IMR-90 (cell line): ENCODE measurements around the gene SHC4. TPM values are rescaled to one million over a fixed set of nuclear protein-coding genes. Genes with fewer than 3 reads are reported as not detected.

Experiments used
- ATAC-seq: fragments of 200-7000 bp; cut with Tn5 transposase; 2 replicates; pipeline ENCODE4 v1.9.1; 2020; ENCODE audit warnings: low read depth, mild to moderate bottlenecking, moderate library complexity
- BruUV-seq: library from RNA; stranded (reverse); fragments of 400-500 nt; replicated peaks from 2 replicates; lab custom pipeline; 2021; lab: Mats Ljungman, UMichigan
- CTCF ChIA-PET: fragments of 300-600 bp; formaldehyde crosslinking; extraction: SDS; loops from one replicate; lab custom pipeline; 2021; ENCODE audit warnings: antibody characterized with exemption; lab: Yijun Ruan, JAX
- POLR2A ChIA-PET: fragments of 300-600 bp; sonication (Branson Sonifier 250); formaldehyde crosslinking; loops from one replicate; lab custom pipeline; 2022; ENCODE audit warnings: antibody characterized with exemption; ENCODE audit not compliant: unreplicated experiment; lab: Charles Lee
- DNase-seq: peaks from one replicate; pipeline ENCODE4 v3.0.0; 2013
- H2AFZ ChIP-seq: replicated peaks from 2 replicates; pipeline ENCODE3; 2013; ENCODE audit warnings: low read length, mild to moderate bottlenecking; ENCODE audit not compliant: poor library complexity
- H2AK5ac ChIP-seq: 2 replicates; pipeline ENCODE4 v1.6.1; 2013; ENCODE audit warnings: low read depth, low read length, inconsistent platforms
- H2AK9ac ChIP-seq: replicated peaks from 2 replicates; pipeline ENCODE3; 2013; ENCODE audit warnings: mild to moderate bottlenecking, low read depth, low read length, moderate library complexity; ENCODE audit not compliant: poor library complexity
- H2BK120ac ChIP-seq: 2 replicates; pipeline ENCODE4 v1.6.1; 2013; ENCODE audit warnings: low read depth, low read length, inconsistent platforms
- H2BK15ac ChIP-seq: 3 replicates; pipeline ENCODE4 v1.6.1; 2013; ENCODE audit warnings: low read depth, low read length, inconsistent platforms
- H2BK20ac ChIP-seq: 2 replicates; pipeline ENCODE4 v1.6.1; 2013; ENCODE audit warnings: low read depth, mild to moderate bottlenecking, inconsistent platforms, low read length, moderate library complexity
- H2BK5ac ChIP-seq: 2 replicates; pipeline ENCODE4 v1.6.1; 2013; ENCODE audit warnings: mild to moderate bottlenecking, low read depth, low read length, inconsistent platforms; ENCODE audit not compliant: poor library complexity, severe bottlenecking
- H3K14ac ChIP-seq: replicated peaks from 2 replicates; pipeline ENCODE4 v1.6.1; 2013; ENCODE audit warnings: low read depth, low read length, inconsistent platforms
- H3K18ac ChIP-seq: 2 replicates; pipeline ENCODE4 v1.6.1; 2013; ENCODE audit warnings: low read depth, low read length, control low read depth
- H3K23ac ChIP-seq: 2 replicates; pipeline ENCODE4 v1.6.1; 2013; ENCODE audit warnings: low read depth, low read length, inconsistent platforms
- H3K27ac ChIP-seq: 2 replicates; pipeline ENCODE4 v1.5.1; 2013; ENCODE audit warnings: mild to moderate bottlenecking, control low read depth, low read length; ENCODE audit not compliant: insufficient read depth
- H3K27me3 ChIP-seq: 2 replicates; pipeline ENCODE4 v1.6.1; 2013; ENCODE audit warnings: low read length; ENCODE audit not compliant: control insufficient read depth, insufficient read depth
- H3K36me3 ChIP-seq: 2 replicates; pipeline ENCODE4 v1.6.1; 2013; ENCODE audit warnings: low read length, mixed read lengths; ENCODE audit not compliant: control insufficient read depth, insufficient read depth
- H3K4ac ChIP-seq: 2 replicates; pipeline ENCODE4 v1.6.1; 2013; ENCODE audit warnings: low read depth, low read length, inconsistent platforms
- H3K4me1 ChIP-seq: 2 replicates; pipeline ENCODE4 v1.6.1; 2013; ENCODE audit warnings: low read length, mixed read lengths; ENCODE audit not compliant: control insufficient read depth, insufficient read depth
- H3K4me2 ChIP-seq: 2 replicates; pipeline ENCODE4 v1.6.1; 2013; ENCODE audit warnings: low read depth, mild to moderate bottlenecking, control low read depth, low read length, moderate library complexity
- H3K4me3 ChIP-seq: 2 replicates; pipeline ENCODE4 v1.5.1; 2013; ENCODE audit warnings: low read depth, mild to moderate bottlenecking, control low read depth, low read length, moderate library complexity; ENCODE audit not compliant: insufficient read depth
- H3K56ac ChIP-seq: 2 replicates; pipeline ENCODE4 v1.6.1; 2013; ENCODE audit warnings: low read length, inconsistent platforms; ENCODE audit not compliant: insufficient read depth; ENCODE audit errors: extremely low read depth
- H3K79me1 ChIP-seq, 2 experiments: 2 replicates each; pipeline ENCODE4 v1.6.1; 2013; ENCODE audit warnings: low read length in 2 of 2, inconsistent platforms in 1 of 2, low read depth in 1 of 2
- H3K9ac ChIP-seq: 2 replicates; pipeline ENCODE4 v1.6.1; 2013; ENCODE audit warnings: low read depth, low read length, control low read depth
- H3K9me1 ChIP-seq: 2 replicates; pipeline ENCODE4 v1.6.1; 2013; ENCODE audit warnings: low read length, inconsistent platforms; ENCODE audit not compliant: insufficient read depth
- H3K9me3 ChIP-seq: 2 replicates; pipeline ENCODE4 v1.6.1; 2013; ENCODE audit warnings: low read length; ENCODE audit not compliant: control insufficient read depth, insufficient read depth
- H4K20me1 ChIP-seq: 2 replicates; pipeline ENCODE4 v1.6.1; 2013; ENCODE audit warnings: low read length, inconsistent platforms; ENCODE audit not compliant: insufficient read depth
- H4K5ac ChIP-seq: 2 replicates; pipeline ENCODE4 v1.6.1; 2013; ENCODE audit warnings: mild to moderate bottlenecking, low read depth, low read length, control low read depth
- H4K8ac ChIP-seq, 2 experiments: 2 replicates each; pipeline ENCODE4 v1.6.1; 2013; ENCODE audit warnings: low read depth in 2 of 2, low read length in 2 of 2, control low read depth in 1 of 2, inconsistent platforms in 1 of 2
- H4K91ac ChIP-seq: 2 replicates; pipeline ENCODE4 v1.6.1; 2013; ENCODE audit warnings: low read depth, low read length, inconsistent platforms; ENCODE audit not compliant: insufficient read depth
- BHLHE40 ChIP-seq: fragments of 150-350 bp; IDR thresholded peaks from 2 replicates; pipeline ENCODE4 v1.6.1; 2016; ENCODE audit warnings: mild to moderate bottlenecking, low read depth, low read length
- CEBPB ChIP-seq: IDR thresholded peaks from 2 replicates; pipeline ENCODE4 v1.6.1; 2012; ENCODE audit warnings: low read depth, low read length, improper control_type of control experiment
- CHD1 ChIP-seq: IDR thresholded peaks from 2 replicates; pipeline ENCODE4 v1.6.1; 2012; ENCODE audit warnings: low read depth, low read length, improper control_type of control experiment
- FOS ChIP-seq: fragments of 150-350 bp; IDR thresholded peaks from 2 replicates; pipeline ENCODE4 v1.6.1; 2016; ENCODE audit warnings: low read depth, low read length
- MAFK ChIP-seq: IDR thresholded peaks from 2 replicates; pipeline ENCODE4 v1.6.1; 2012; ENCODE audit warnings: low read depth, low read length, improper control_type of control experiment
- MAZ ChIP-seq: IDR thresholded peaks from 2 replicates; pipeline ENCODE4 v1.6.1; 2012; ENCODE audit warnings: low read depth, mild to moderate bottlenecking, low read length, improper control_type of control experiment, moderate library complexity, borderline replicate concordance
- MXI1 ChIP-seq: IDR thresholded peaks from 2 replicates; pipeline ENCODE4 v1.6.1; 2012; ENCODE audit warnings: low read depth, mild to moderate bottlenecking, low read length, moderate library complexity, borderline replicate concordance
- NFE2L2 ChIP-seq: fragments of 150-350 bp; IDR thresholded peaks from 2 replicates; pipeline ENCODE4 v1.6.1; 2016; ENCODE audit warnings: low read depth, mild to moderate bottlenecking, low read length
- POLR2A ChIP-seq: IDR thresholded peaks from 2 replicates; pipeline ENCODE4 v1.6.1; 2012; ENCODE audit warnings: mild to moderate bottlenecking, low read depth, low read length
- RAD21 ChIP-seq: IDR thresholded peaks from 2 replicates; pipeline ENCODE4 v1.6.1; 2012; ENCODE audit warnings: low read length, improper control_type of control experiment
- RCOR1 ChIP-seq: IDR thresholded peaks from 2 replicates; pipeline ENCODE4 v1.6.1; 2012; ENCODE audit warnings: mild to moderate bottlenecking, low read length, improper control_type of control experiment; ENCODE audit not compliant: insufficient replicate concordance
- SMC3 ChIP-seq: fragments of 150-350 bp; IDR thresholded peaks from 2 replicates; pipeline ENCODE4 v1.6.1; 2016; ENCODE audit warnings: low read depth, mild to moderate bottlenecking, antibody characterized with exemption, low read length, moderate library complexity
- WGBS, 2 experiments: methylation state at CpG; one replicate each; pipeline versions ENCODE4 v1.1.5 to v1.1.7; 2013; ENCODE audit warnings: missing lambda C conversion rate in 2 of 2; ENCODE audit not compliant: insufficient read length in 1 of 2; ENCODE audit errors: extremely low coverage in 2 of 2; 5-methylcytosine and 5-hydroxymethylcytosine counted together
- dilution Hi-C: fragments of 300-500 bp; cut with HindIII; formaldehyde crosslinking; loops from one replicate; pipeline ENCODE4 v1.14.3; 2018; ENCODE audit warnings: low sequenced_read_pairs; ENCODE audit not compliant: unreplicated experiment
- in situ Hi-C: fragments of 300-500 bp; cut with MboI; formaldehyde crosslinking; loops from 3 replicates; pipeline ENCODE4 v1.14.3; 2019; ENCODE audit warnings: low sequenced_read_pairs, inconsistent platforms, mixed read lengths
- intact Hi-C: fragments of 100-400 bp; cut with micrococcal nuclease; formaldehyde crosslinking; loops from 2 replicates; pipeline ENCODE4 v1.10.0; 2022
- polyA plus RNA-seq, 3 experiments: library from polyadenylated mRNA; depleted of rRNA; stranded (reverse); fragments of >200 nt; gene quantifications; 2 replicates each; pipeline ENCODE4 v1.2.3, GENCODE V29; 2012; ENCODE audit warnings: low replicate concordance in 1 of 3
- total RNA-seq: library from RNA; depleted of rRNA; stranded (reverse); fragments of >200 nt; gene quantifications from 2 replicates; pipeline ENCODE4 v1.2.3, GENCODE V29; 2012
- TF ChIP-seq, protein P1 (sequence below): fragments of 150-350 bp; IDR thresholded peaks from 2 replicates; pipeline ENCODE4 v1.6.1; 2017; ENCODE audit warnings: mild to moderate bottlenecking, antibody characterized with exemption, low read length, low read depth
- TF ChIP-seq, protein P2 (sequence below): conservative IDR thresholded peaks from 2 replicates; pipeline ENCODE4 v1.5.1; 2012; ENCODE audit warnings: mild to moderate bottlenecking, low read depth, low read length, improper control_type of control experiment
- TF ChIP-seq, protein P3 (sequence below): fragments of 150-350 bp; IDR thresholded peaks from 2 replicates; pipeline ENCODE4 v1.6.1; 2016; ENCODE audit warnings: low read depth, mild to moderate bottlenecking, low read length, moderate library complexity, borderline replicate concordance

The SHC4 gene
- total and polyA plus RNA-seq, 2 of the 4 experiments (the other 2 are of a cell fraction), result 0.91 to 2.7 TPM

DNA sequence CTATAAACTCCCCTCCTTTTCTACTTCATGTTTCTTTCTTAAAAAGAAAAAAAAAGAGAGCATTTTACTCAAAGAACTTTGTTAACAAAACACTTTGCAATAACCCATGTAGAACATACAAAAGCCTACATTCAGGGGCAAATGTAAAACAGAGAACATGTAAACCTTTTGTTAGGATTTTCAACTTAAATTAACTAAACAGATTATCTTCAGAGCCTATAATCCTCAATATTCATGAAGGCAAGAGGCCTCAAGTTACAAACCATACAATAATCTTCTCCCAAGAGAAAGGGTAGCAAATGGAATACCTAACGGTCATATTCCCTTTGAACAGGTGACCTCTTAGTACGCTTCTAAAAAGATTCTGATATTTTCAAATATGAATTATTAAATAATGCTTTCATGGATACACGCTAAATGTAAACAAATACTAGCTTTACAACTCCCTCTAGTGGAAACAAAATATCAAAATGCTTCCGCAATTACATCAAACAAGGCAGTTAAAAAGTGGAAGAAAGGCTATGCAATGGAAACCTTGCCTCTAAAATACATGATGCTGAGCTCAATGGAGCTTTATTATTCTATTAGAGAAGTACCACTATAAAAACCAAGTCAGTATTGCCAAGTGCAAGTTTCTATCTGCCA lies 162.8 kb downstream of the SHC4 start:
- Histone ChIP-seq H3K9ac (no peak overlapping the region), H3K23ac (no peak overlapping the region), H2BK15ac (no peak overlapping the region), H2AFZ (no peak overlapping the region), H3K9me1 (peaks cover 8% of the 10 kb centered on the region), H2AK5ac (no peak overlapping the region), H3K27me3 (no peaks in the 10 kb centered on the region), H3K36me3 (peaks cover 2% of the 10 kb centered on the region; the same call in 1 of the 2 replicates), H2AK9ac (no peak overlapping the region), H2BK5ac (no peak overlapping the region), H3K4me2 (no peak overlapping the region), H4K8ac (no peak overlapping the region), H3K18ac (no peak overlapping the region), H3K4ac (no peak overlapping the region), H2BK20ac (no peak overlapping the region), H3K27ac (no peak overlapping the region), H3K4me3 (no peak overlapping the region), H2BK120ac (no peak overlapping the region), H4K5ac (no peak overlapping the region), H3K56ac (no peak overlapping the region), H3K9me3 (no peaks in the 10 kb centered on the region), H4K20me1 (no peaks in the 10 kb centered on the region), H3K4me1 (peaks cover 5% of the 10 kb centered on the region), H3K79me1 (peaks cover 25 to 51% of the 10 kb centered on the region in 2 experiments), H4K91ac (no peak overlapping the region), H3K14ac (no peak overlapping the region)
- ChIA-PET CTCF (interaction anchor here (0.6 to 1.4 kb wide), 3 partner anchors 11 to 153 kb away, joined by 4 to 5 read pairs (median 4); no protein-coding TSS in a partner anchor), POLR2A (no interaction called here)
- DNase-seq (peak; percentile 43), ATAC-seq (no peak)
- dilution Hi-C loops, result no loop called here
- WGBS, 2 experiments, result no CpG with 5 or more reads among the region's 4 CpGs
- in situ Hi-C loops, result no loop called here
- no TSS peak for BruUV-seq
- TF ChIP-seq FOS (no peak), RAD21 (peak; percentile 48; the same call in 1 of the 2 replicates), MXI1 (no peak), SMC3 (peak; percentile 45), RCOR1 (no peak), MAFK (no peak), CHD1 (no peak), CEBPB (no peak), NFE2L2 (no peak), MAZ (no peak), BHLHE40 (no peak), POLR2A (no peak)
- TF ChIP-seq, protein P1, sequence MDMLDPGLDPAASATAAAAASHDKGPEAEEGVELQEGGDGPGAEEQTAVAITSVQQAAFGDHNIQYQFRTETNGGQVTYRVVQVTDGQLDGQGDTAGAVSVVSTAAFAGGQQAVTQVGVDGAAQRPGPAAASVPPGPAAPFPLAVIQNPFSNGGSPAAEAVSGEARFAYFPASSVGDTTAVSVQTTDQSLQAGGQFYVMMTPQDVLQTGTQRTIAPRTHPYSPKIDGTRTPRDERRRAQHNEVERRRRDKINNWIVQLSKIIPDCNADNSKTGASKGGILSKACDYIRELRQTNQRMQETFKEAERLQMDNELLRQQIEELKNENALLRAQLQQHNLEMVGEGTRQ, result no peak
- TF ChIP-seq, protein P2, sequence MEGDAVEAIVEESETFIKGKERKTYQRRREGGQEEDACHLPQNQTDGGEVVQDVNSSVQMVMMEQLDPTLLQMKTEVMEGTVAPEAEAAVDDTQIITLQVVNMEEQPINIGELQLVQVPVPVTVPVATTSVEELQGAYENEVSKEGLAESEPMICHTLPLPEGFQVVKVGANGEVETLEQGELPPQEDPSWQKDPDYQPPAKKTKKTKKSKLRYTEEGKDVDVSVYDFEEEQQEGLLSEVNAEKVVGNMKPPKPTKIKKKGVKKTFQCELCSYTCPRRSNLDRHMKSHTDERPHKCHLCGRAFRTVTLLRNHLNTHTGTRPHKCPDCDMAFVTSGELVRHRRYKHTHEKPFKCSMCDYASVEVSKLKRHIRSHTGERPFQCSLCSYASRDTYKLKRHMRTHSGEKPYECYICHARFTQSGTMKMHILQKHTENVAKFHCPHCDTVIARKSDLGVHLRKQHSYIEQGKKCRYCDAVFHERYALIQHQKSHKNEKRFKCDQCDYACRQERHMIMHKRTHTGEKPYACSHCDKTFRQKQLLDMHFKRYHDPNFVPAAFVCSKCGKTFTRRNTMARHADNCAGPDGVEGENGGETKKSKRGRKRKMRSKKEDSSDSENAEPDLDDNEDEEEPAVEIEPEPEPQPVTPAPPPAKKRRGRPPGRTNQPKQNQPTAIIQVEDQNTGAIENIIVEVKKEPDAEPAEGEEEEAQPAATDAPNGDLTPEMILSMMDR, result peak; percentile 51
- TF ChIP-seq, protein P3, sequence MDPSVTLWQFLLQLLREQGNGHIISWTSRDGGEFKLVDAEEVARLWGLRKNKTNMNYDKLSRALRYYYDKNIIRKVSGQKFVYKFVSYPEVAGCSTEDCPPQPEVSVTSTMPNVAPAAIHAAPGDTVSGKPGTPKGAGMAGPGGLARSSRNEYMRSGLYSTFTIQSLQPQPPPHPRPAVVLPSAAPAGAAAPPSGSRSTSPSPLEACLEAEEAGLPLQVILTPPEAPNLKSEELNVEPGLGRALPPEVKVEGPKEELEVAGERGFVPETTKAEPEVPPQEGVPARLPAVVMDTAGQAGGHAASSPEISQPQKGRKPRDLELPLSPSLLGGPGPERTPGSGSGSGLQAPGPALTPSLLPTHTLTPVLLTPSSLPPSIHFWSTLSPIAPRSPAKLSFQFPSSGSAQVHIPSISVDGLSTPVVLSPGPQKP, result no peak
- intact Hi-C loops, result loop anchor here (1.0 to 5.0 kb wide), 3 partner anchors 79 to 444 kb away; partner anchors contain the start of gene FBN1
